ENCODE measurements around the gene CROCC.
"Not testable (repeated sequence)": the region's sequence is repeated elsewhere in the genome, so short reads cannot be mapped to it uniquely, and the experiment has no call there.

CROCC gene

GRCh38 chr1:16897653-16898052 lies 24.1 kb upstream of the CROCC start:
- DNase-seq (ENCODE audit: low spot score): not testable (repeated sequence)

GRCh38 chr1:16898298-16898697 lies 23.4 kb upstream of the CROCC start:
- DNase-seq (ENCODE audit: low spot score): not testable (repeated sequence)

GRCh38 chr1:16899020-16899419 lies 22.7 kb upstream of the CROCC start:
- DNase-seq (ENCODE audit: low spot score): not testable (repeated sequence)

- DNase-seq (ENCODE audit: low spot score): no peak
Observed at GRCh38 chr1:16900751-16901150, 21.0 kb upstream of the CROCC start.

- not testable (repeated sequence) for DNase-seq (ENCODE audit: low spot score)
Observed at GRCh38 chr1:16901371-16901770, 20.4 kb upstream of the CROCC start.

- peak; percentile 2 for DNase-seq (ENCODE audit: low spot score)
Observed at GRCh38 chr1:16903054-16903453, 18.7 kb upstream of the CROCC start.

GRCh38 chr1:16903458-16903796 lies 18.3 kb upstream of the CROCC start:
- DNase-seq (ENCODE audit: low spot score): no peak

- peak; percentile 89 for DNase-seq (ENCODE audit: low spot score)
Observed at GRCh38 chr1:16904560-16905109, 17.1 kb upstream of the CROCC start.

GRCh38 chr1:16905110-16905867 lies 16.4 kb upstream of the CROCC start:
- DNase-seq (ENCODE audit: low spot score): peak; percentile 35

- no peak for DNase-seq (ENCODE audit: low spot score)
Observed at GRCh38 chr1:16905868-16906702, 15.6 kb upstream of the CROCC start.

- DNase-seq (ENCODE audit: low spot score): no peak
Observed at GRCh38 chr1:16906873-16907272, 14.9 kb upstream of the CROCC start.

GRCh38 chr1:16907870-16908758 lies 13.6 kb upstream of the CROCC start:
- no peak for DNase-seq (ENCODE audit: low spot score)

- not testable (repeated sequence) for DNase-seq (ENCODE audit: low spot score)
Observed at GRCh38 chr1:16911851-16912721, 9.6 kb upstream of the CROCC start.

- DNase-seq (ENCODE audit: low spot score): not testable (repeated sequence)
Observed at GRCh38 chr1:16912742-16913141, 9.0 kb upstream of the CROCC start.

- no peak for DNase-seq (ENCODE audit: low spot score)
Observed at GRCh38 chr1:16913181-16913832, 8.4 kb upstream of the CROCC start.

- DNase-seq (ENCODE audit: low spot score): peak; percentile 96
Observed at GRCh38 chr1:16913833-16914662, 7.7 kb upstream of the CROCC start.

- not testable (repeated sequence) for DNase-seq (ENCODE audit: low spot score)
Observed at GRCh38 chr1:16914928-16915626, 6.7 kb upstream of the CROCC start.

GRCh38 chr1:16915627-16915973 lies 6.1 kb upstream of the CROCC start:
- DNase-seq (ENCODE audit: low spot score): no peak

All from AG08395 (cell line).